Neuron (in vitro differentiated cells): ENCODE measurements around the gene POLR3GL.
"Not testable (repeated sequence)": the region's sequence is repeated elsewhere in the genome, so short reads cannot be mapped to it uniquely, and the experiment has no call there.

Experiments
- H2AFZ ChIP-seq: one replicate; pipeline ENCODE4 v1.6.1; 2013; ENCODE audit warnings: low read depth, mild to moderate bottlenecking, inconsistent platforms, low read length, moderate library complexity
- H3K27me3 ChIP-seq: one replicate; pipeline ENCODE4 v1.6.1; 2013; ENCODE audit warnings: low read length; ENCODE audit not compliant: insufficient read depth
- H3K36me3 ChIP-seq: one replicate; pipeline ENCODE4 v1.6.1; 2013; ENCODE audit warnings: low read length; ENCODE audit not compliant: insufficient read depth
- H3K4me1 ChIP-seq: one replicate; pipeline ENCODE4 v1.6.1; 2013; ENCODE audit warnings: low read length; ENCODE audit not compliant: insufficient read depth
- H3K4me3 ChIP-seq: 2 replicates; pipeline ENCODE4 v1.5.1; 2013; ENCODE audit warnings: mild to moderate bottlenecking, low read length, moderate library complexity
- H3K9me3 ChIP-seq: one replicate; pipeline ENCODE4 v1.6.1; 2013; ENCODE audit warnings: low read length

POLR3GL gene

GRCh38 chr1:146013559-146013922 is 49.1 kb downstream of the POLR3GL start:
- Histone ChIP-seq H2AFZ (no peak overlapping the region), H3K27me3 (peaks cover 21% of the 10 kb centered on the region), H3K9me3 (no peaks in the 10 kb centered on the region), H3K4me3 (no peak overlapping the region), H3K36me3 (no peaks in the 10 kb centered on the region), H3K4me1 (peaks cover 3% of the 10 kb centered on the region)

- peaks cover 48% of the 10 kb centered on the region for H3K27me3 ChIP-seq
- no peaks in the 10 kb centered on the region for H3K36me3 ChIP-seq
- H3K4me1 ChIP-seq: peaks cover 3% of the 10 kb centered on the region
Measured at GRCh38 chr1:146016891-146017290, 52.4 kb downstream of the POLR3GL start.

GRCh38 chr1:146019231-146020057 is 55.0 kb downstream of the POLR3GL start:
- H3K27me3 ChIP-seq: peaks cover 48% of the 10 kb centered on the region
- H2AFZ ChIP-seq: no peak overlapping the region
- H3K36me3 ChIP-seq: no peaks in the 10 kb centered on the region
- H3K4me3 ChIP-seq: no peak overlapping the region
- no peaks in the 10 kb centered on the region for H3K4me1 ChIP-seq
- peaks cover 3% of the 10 kb centered on the region for H3K9me3 ChIP-seq

More at GRCh38 chr1:146016891-146017290, 52.4 kb downstream of the POLR3GL start:
- no peak overlapping the region for H2AFZ ChIP-seq
- peaks cover 3% of the 10 kb centered on the region for H3K9me3 ChIP-seq
- no peak overlapping the region for H3K4me3 ChIP-seq

- H3K4me1 ChIP-seq: no peaks in the 10 kb centered on the region
- peaks cover 3% of the 10 kb centered on the region for H3K9me3 ChIP-seq
- H3K27me3 ChIP-seq: peaks cover 48% of the 10 kb centered on the region
- no peak overlapping the region for H2AFZ ChIP-seq
- no peaks in the 10 kb centered on the region for H3K36me3 ChIP-seq
- H3K4me3 ChIP-seq: no peak overlapping the region
Measured at GRCh38 chr1:146020058-146021049, 55.9 kb downstream of the POLR3GL start.

DNA sequence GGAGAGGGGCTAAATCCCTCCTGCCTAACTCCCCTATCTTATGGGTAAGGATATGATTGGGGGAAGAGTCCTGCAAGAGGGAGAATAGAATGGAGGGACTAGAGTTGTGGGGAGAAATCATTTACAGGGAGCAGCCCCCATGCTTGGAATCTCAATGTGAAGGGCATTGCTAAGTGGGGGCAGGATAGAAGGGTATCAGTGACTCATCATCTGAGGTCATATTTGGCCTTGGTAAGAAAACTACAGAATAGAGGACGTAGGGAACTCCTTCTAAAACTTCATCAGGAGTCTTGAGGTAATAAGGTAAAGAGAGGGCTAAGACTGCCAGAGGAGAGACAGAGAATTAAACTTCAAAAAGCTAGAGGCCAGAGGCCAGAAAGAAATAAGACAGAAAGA is 56.6 kb downstream of the POLR3GL start:
- Histone ChIP-seq H3K9me3 (peaks cover 3% of the 10 kb centered on the region), H2AFZ (no peak overlapping the region), H3K4me3 (no peak overlapping the region), H3K36me3 (no peaks in the 10 kb centered on the region), H3K27me3 (peaks cover 46% of the 10 kb centered on the region), H3K4me1 (no peaks in the 10 kb centered on the region)

- Histone ChIP-seq H2AFZ (no peak within 1 kb of the TSS), H3K4me3 (no peak within 1 kb of the TSS), H3K36me3 (no peaks in the 10 kb centered on the region), H3K27me3 (peaks cover 43% of the 10 kb centered on the region), H3K4me1 (no peaks in the 10 kb centered on the region), H3K9me3 (peaks cover 3% of the 10 kb centered on the region)
Measured at GRCh38 chr1:146021622-146022402, 57.3 kb downstream of the POLR3GL start, which contains the start of gene HJV. Gene HJV, minus strand, starts transcription at chr1:146021735. Its CDS starts 1,504 bp downstream, at chr1:146020231.

- Histone ChIP-seq H3K4me3 (no peak overlapping the region), H3K9me3 (peaks cover 3% of the 10 kb centered on the region), H3K36me3 (no peaks in the 10 kb centered on the region), H3K4me1 (no peaks in the 10 kb centered on the region), H2AFZ (no peak overlapping the region), H3K27me3 (peaks cover 37% of the 10 kb centered on the region)
Measured at GRCh38 chr1:146022403-146023127, 58.1 kb downstream of the POLR3GL start.

DNA sequence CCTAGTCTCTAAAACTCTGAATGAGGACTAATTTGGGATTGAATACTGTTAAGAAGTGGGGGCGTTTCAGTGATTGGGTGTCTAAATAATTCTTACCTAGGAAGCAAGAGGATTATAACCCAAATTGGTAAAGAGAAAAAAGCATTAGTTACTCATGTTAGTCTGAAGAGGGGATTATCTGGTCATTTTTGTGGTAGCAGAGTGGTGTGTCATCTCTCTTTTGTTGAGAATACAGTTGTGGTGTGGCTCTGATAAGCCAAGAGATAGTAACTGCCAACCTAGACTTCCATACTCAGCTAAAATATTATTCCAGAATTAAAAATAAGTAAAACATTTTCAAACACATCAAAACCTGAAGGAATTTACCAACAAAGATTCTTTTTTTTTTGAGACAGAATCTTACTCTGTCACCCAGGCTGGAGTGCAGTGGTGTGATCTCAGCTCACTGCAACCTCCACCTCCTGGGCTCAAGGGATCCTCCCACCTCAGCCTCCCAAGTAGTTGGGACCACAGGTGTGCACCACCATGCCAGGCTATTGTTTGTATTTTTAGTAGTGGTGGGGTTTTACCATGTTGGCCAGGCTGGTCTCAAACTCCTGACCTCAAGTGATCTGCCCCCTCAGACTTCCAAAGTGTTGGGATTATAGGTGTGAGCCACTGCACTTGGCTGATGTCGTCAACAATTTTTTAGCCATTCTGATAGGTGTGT is 61.5 kb downstream of the POLR3GL start:
- not testable (repeated sequence) for H3K4me1 ChIP-seq, H2AFZ ChIP-seq, H3K4me3 ChIP-seq, H3K36me3 ChIP-seq, H3K27me3 ChIP-seq, H3K9me3 ChIP-seq

GRCh38 chr1:146026650-146027049 is 62.2 kb downstream of the POLR3GL start:
- not testable (repeated sequence) for H2AFZ ChIP-seq, H3K4me3 ChIP-seq, H3K36me3 ChIP-seq, H3K27me3 ChIP-seq, H3K9me3 ChIP-seq, H3K4me1 ChIP-seq
